ENCODE measurements around the gene WDR18. TPM values are rescaled to one million over a fixed set of nuclear protein-coding genes. Genes with fewer than 3 reads are reported as not detected.

WDR18 gene
- total RNA-seq, 1 donor from 2014 or later, result 21.9 TPM

GRCh38 chr19:988081-988480 is 3.9 kb downstream of the WDR18 start:
- no peak for DNase-seq
- Histone ChIP-seq H3K36me3 (peaks cover 22% of the 10 kb centered on the region), H3K4me3 (no peak overlapping the region), H3K4me1 (peaks cover 17% of the 10 kb centered on the region), H3K9me3 (no peaks in the 10 kb centered on the region), H3K27me3 (no peaks in the 10 kb centered on the region), H3K27ac (no peak overlapping the region)
- TF ChIP-seq, protein P1, sequence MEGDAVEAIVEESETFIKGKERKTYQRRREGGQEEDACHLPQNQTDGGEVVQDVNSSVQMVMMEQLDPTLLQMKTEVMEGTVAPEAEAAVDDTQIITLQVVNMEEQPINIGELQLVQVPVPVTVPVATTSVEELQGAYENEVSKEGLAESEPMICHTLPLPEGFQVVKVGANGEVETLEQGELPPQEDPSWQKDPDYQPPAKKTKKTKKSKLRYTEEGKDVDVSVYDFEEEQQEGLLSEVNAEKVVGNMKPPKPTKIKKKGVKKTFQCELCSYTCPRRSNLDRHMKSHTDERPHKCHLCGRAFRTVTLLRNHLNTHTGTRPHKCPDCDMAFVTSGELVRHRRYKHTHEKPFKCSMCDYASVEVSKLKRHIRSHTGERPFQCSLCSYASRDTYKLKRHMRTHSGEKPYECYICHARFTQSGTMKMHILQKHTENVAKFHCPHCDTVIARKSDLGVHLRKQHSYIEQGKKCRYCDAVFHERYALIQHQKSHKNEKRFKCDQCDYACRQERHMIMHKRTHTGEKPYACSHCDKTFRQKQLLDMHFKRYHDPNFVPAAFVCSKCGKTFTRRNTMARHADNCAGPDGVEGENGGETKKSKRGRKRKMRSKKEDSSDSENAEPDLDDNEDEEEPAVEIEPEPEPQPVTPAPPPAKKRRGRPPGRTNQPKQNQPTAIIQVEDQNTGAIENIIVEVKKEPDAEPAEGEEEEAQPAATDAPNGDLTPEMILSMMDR (IDR thresholded peaks at IDR 0.05), result no peak
- intact Hi-C loops (cut with DNase I), result loop anchor here (10.0 kb wide), 1 partner anchor 223 kb away; no protein-coding TSS in a partner anchor
- ATAC-seq, result no peak

GRCh38 chr19:988510-988909 is 4.4 kb downstream of the WDR18 start:
- Histone ChIP-seq H3K4me1 (peaks cover 14% of the 10 kb centered on the region), H3K4me3 (no peak overlapping the region), H3K27me3 (no peaks in the 10 kb centered on the region), H3K36me3 (peaks cover 22% of the 10 kb centered on the region), H3K27ac (no peak overlapping the region), H3K9me3 (no peaks in the 10 kb centered on the region)
- ATAC-seq (no peak), DNase-seq (no peak)
- TF ChIP-seq, protein P1 (IDR thresholded peaks at IDR 0.05), result no peak
- intact Hi-C loops (cut with DNase I), result loop anchor here (10.0 kb wide), 1 partner anchor 224 kb away; no protein-coding TSS in a partner anchor

GRCh38 chr19:989381-990081 is 5.4 kb downstream of the WDR18 start:
- no peak overlapping the region for H3K4me3 ChIP-seq
- intact Hi-C loops (cut with DNase I), result loop anchor here (10.0 kb wide), 1 partner anchor 225 kb away; no protein-coding TSS in a partner anchor
- H3K4me1 ChIP-seq, result peaks cover 9% of the 10 kb centered on the region
- no peaks in the 10 kb centered on the region for H3K9me3 ChIP-seq
- H3K27me3 ChIP-seq, result no peaks in the 10 kb centered on the region
- DNase-seq (no peak), ATAC-seq (no peak)
- TF ChIP-seq, protein P1 (IDR thresholded peaks at IDR 0.05), result no peak
- H3K27ac ChIP-seq, result no peak overlapping the region
- H3K36me3 ChIP-seq, result peaks cover 27% of the 10 kb centered on the region

GRCh38 chr19:990119-990571 is 6.0 kb downstream of the WDR18 start:
- no peak overlapping the region for H3K4me3 ChIP-seq
- intact Hi-C loops (cut with DNase I), result no loop called here
- DNase-seq (no peak), ATAC-seq (no peak)
- TF ChIP-seq, protein P1 (IDR thresholded peaks at IDR 0.05), result no peak
- peaks cover 27% of the 10 kb centered on the region for H3K36me3 ChIP-seq
- H3K27ac ChIP-seq, result no peak overlapping the region
- H3K27me3 ChIP-seq, result peaks cover under 1% of the 10 kb centered on the region
- no peaks in the 10 kb centered on the region for H3K9me3 ChIP-seq
- peaks cover 4% of the 10 kb centered on the region for H3K4me1 ChIP-seq

DNA sequence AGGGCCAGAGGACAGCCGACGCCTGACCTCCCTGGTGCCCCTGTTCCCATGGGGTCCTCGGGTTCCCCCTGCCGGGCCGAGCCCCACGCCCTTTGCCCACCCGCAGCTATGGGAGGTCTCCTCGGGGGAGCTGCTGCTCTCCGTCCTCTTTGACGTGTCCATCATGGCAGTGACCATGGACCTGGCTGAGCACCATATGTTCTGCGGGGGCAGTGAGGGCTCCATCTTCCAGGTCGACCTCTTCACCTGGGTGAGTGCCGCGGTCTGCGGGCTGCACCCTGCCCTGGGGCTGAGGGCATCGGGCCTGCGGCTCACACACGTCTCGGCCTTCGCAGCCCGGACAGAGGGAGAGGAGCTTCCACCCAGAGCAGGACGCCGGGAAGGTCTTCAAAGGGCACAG is 6.6 kb downstream of the WDR18 start:
- intact Hi-C loops (cut with DNase I), result no loop called here
- TF ChIP-seq, protein P1 (IDR thresholded peaks at IDR 0.05), result no peak
- no peak for ATAC-seq
- no peak for DNase-seq
- Histone ChIP-seq H3K4me3 (no peak overlapping the region), H3K36me3 (peaks cover 27% of the 10 kb centered on the region), H3K9me3 (no peaks in the 10 kb centered on the region), H3K27ac (no peak overlapping the region), H3K27me3 (peaks cover 7% of the 10 kb centered on the region), H3K4me1 (peaks cover 2% of the 10 kb centered on the region)
